Heart left ventricle (tissue), 16 donors: ENCODE results near the gene SPTBN1. TPM values are rescaled to one million over a fixed set of nuclear protein-coding genes. Genes with fewer than 3 reads are reported as not detected.

ENCODE experiments used
- ATAC-seq, 4 donors: fragments of 200-7000 bp; cut with Tn5 transposase; one replicate each; pipeline ENCODE4 v1.9.1; 2020 to 2022; ENCODE audit warnings: moderate library complexity in 4 of 4, mild to moderate bottlenecking in 3 of 4, moderate number of reproducible peaks in 1 of 4
- DNase-seq, 5 donors: peaks; one replicate each; pipeline ENCODE4 v3.0.0-alpha.2; 2020
- H3K27ac ChIP-seq, 12 donors: fragments of 200-600 bp; sonication (generic) in 4 of 12; one replicate each; pipeline versions ENCODE4 v1.5.0 to v1.8.0; 2016 to 2022; ENCODE audit warnings: mild to moderate bottlenecking in 2 of 12
- H3K27me3 ChIP-seq, 9 donors: fragments of 200-600 bp; sonication (generic) in 2 of 9; one replicate each; pipeline versions ENCODE4 v1.5.1 to v1.8.0; 2016 to 2022; ENCODE audit warnings: mild to moderate bottlenecking in 3 of 9
- H3K36me3 ChIP-seq, 9 donors: fragments of 200-600 bp; sonication (generic) in 2 of 9; one replicate each; pipeline versions ENCODE4 v1.5.0 to v1.8.0; 2018 to 2022; ENCODE audit warnings: mild to moderate bottlenecking in 2 of 9
- H3K4me1 ChIP-seq, 12 donors: fragments of 200-600 bp; sonication (generic) in 4 of 12; one replicate each; pipeline versions ENCODE4 v1.5.0 to v1.8.0; 2016 to 2022; ENCODE audit warnings: mild to moderate bottlenecking in 3 of 12
- H3K4me3 ChIP-seq, 12 donors: fragments of 200-600 bp; sonication (generic) in 4 of 12; one replicate each; pipeline versions ENCODE4 v1.5.0 to v1.8.0; 2017 to 2022; ENCODE audit warnings: mild to moderate bottlenecking in 9 of 12, moderate library complexity in 4 of 12
- H3K9me3 ChIP-seq, 12 donors: fragments of 200-600 bp; sonication (generic) in 4 of 12; one replicate each; pipeline versions ENCODE4 v1.5.0 to v1.8.0; 2016 to 2022; ENCODE audit warnings: mild to moderate bottlenecking in 1 of 12
- CTCF ChIP-seq, 12 donors: fragments of 200-600 bp; sonication (generic) in 4 of 12; IDR thresholded peaks; one replicate each; pipeline versions ENCODE4 v1.5.0 to v1.8.0; 2018 to 2022; ENCODE audit warnings: antibody characterized with exemption in 12 of 12, mild to moderate bottlenecking in 5 of 12
- POLR2A ChIP-seq, 2 donors: fragments of 450-650 bp; IDR thresholded peaks; one replicate each; pipeline ENCODE4 v1.6.1; 2017; ENCODE audit warnings: antibody characterized with exemption in 2 of 2, mild to moderate bottlenecking in 2 of 2, moderate library complexity in 2 of 2
- WGBS, 4 donors: extraction: QIAGEN DNeasy Blood & Tissue Kit in 2 of 4; methylation state at CpG; one replicate each; pipeline versions ENCODE4 v1.1.5 to v1.1.7; 2013 to 2018; 5-methylcytosine and 5-hydroxymethylcytosine counted together
- intact Hi-C, 10 donors: fragments of 100-400 bp; cut with DNase I; formaldehyde crosslinking; loops; one replicate each; pipeline versions ENCODE4 v1.11.1 to v1.14.2; 2022
- polyA plus RNA-seq, 2 donors: library from polyadenylated mRNA; stranded (reverse); fragments of 200-250 nt; gene quantifications; one replicate each; pipeline ENCODE4 v1.2.3, GENCODE V29; 2013
- total RNA-seq, 9 donors: library from RNA; depleted of rRNA in 2 of 9; stranded (reverse); fragments of >200 nt in 2 of 9; fragmentation: NEBNext Ultra II Directional in 3 of 9; extraction: Animal tissue kit (Norgen Biotek cat#: 25700) in 3 of 9; gene quantifications; one replicate each; pipeline versions ENCODE4 v1.1.0 to v1.2.4, GENCODE V29; 2016 to 2023
- donor health status: ischemic (EF 13 %, LVEDD 7.1; RV severe dilation, severe dysfunction).
- donor health status: healthy with polysubstance abuse.
- donor health status: DM: no; HTN: yes; CAD: no.
- donor health status: DM: no; HTN: no; CAD: no.
- donor health status: ischemic (EF 25% LVEDD 6.9; RV normal size, moderate dysfunction).
- donor health status: ischemic (EF 25% LVEDD 5.7; RV mildly dilated, moderate dysfunction).
- donor health status: healthy.
- donor health status: DM: yes; HTN: yes; CAD: no.
- donor health status: ischemic (EF 35%, LVEDD 5.7; RV mildly dilated, moderate dysfunction).
- donor health status: nonischemic (EF 11% LVEDD 7.7; RV severe dilation, severe dysfunction).
- donor health status: DM: yes; HTN: yes; CAD: no.
- donor health status: PGD.
- donor health status: ischemic (EF 29% LVEDD 5.4; RV normal size, mild dysfunction).
- donor health status: nonischemic (EF 23%, LVEDD 6.1; RV moderate dilation, normal function).

The SPTBN1 gene
- total and polyA plus RNA-seq, 11 donors = 124 to 659 (median 422) TPM

GRCh38 chr2:54461261-54461660 lies 5.1 kb downstream of the SPTBN1 start:
- H3K36me3 ChIP-seq = peaks cover 0 to 4% (median 0%) of the 10 kb centered on the region in 9 donors
- DNase-seq (no peak), ATAC-seq (peak; percentile 21 to 50 (median 34))
- H3K9me3 ChIP-seq = no peaks in the 10 kb centered on the region
- WGBS, 4 donors = 8 to 13% (median 11%) methylated on average over 4 of the region's 4 CpGs
- H3K27me3 ChIP-seq = peaks cover 0 to 22% (median 0%) of the 10 kb centered on the region in 9 donors
- H3K4me1 ChIP-seq = peaks cover 21 to 83% (median 65%) of the 10 kb centered on the region in 12 donors
- H3K27ac ChIP-seq = peak overlapping the region in 11 of 12 donors; percentile 55 to 99 (median 96)
- peak overlapping the region in 3 of 12 donors; percentile 2 to 86 (median 17) for H3K4me3 ChIP-seq
- intact Hi-C loops = loop anchor here in 2 of 10 donors (5.0 to 10.0 kb wide), 2 partner anchors 36 to 174 kb away; no protein-coding TSS in a partner anchor
- TF ChIP-seq CTCF (IDR thresholded peaks at IDR 0.05) (no peak), POLR2A (IDR thresholded peaks at IDR 0.05) (no peak)

- TF ChIP-seq CTCF (IDR thresholded peaks at IDR 0.05) (no peak), POLR2A (IDR thresholded peaks at IDR 0.05) (no peak)
- ATAC-seq (no peak), DNase-seq (no peak)
- peaks cover 0 to 11% (median 0%) of the 10 kb centered on the region in 9 donors for H3K36me3 ChIP-seq
- H3K27ac ChIP-seq = peak overlapping the region in 10 of 12 donors; percentile 2 to 97 (median 30)
- H3K4me1 ChIP-seq = peaks cover 36 to 98% (median 78%) of the 10 kb centered on the region in 12 donors
- no peak overlapping the region for H3K4me3 ChIP-seq
- H3K9me3 ChIP-seq = no peaks in the 10 kb centered on the region
- intact Hi-C loops = loop anchor here in 2 of 10 donors (5.0 to 10.0 kb wide), 2 partner anchors 33 to 170 kb away; no protein-coding TSS in a partner anchor
- WGBS, 4 donors = 41 to 60% (median 49%) methylated on average over 2 of the region's 2 CpGs
- H3K27me3 ChIP-seq = no peaks in the 10 kb centered on the region
Observed at GRCh38 chr2:54464341-54464740, 8.2 kb downstream of the SPTBN1 start.

- Histone ChIP-seq H3K4me3 (no peak overlapping the region), H3K27me3 (no peaks in the 10 kb centered on the region), H3K27ac (peak overlapping the region in 11 of 12 donors; percentile 2 to 97 (median 25)), H3K4me1 (peaks cover 31 to 98% (median 78%) of the 10 kb centered on the region in 12 donors), H3K36me3 (peaks cover 0 to 11% (median 0%) of the 10 kb centered on the region in 9 donors), H3K9me3 (no peaks in the 10 kb centered on the region)
- no peak for DNase-seq
- WGBS, 4 donors = 12 to 24% (median 16%) methylated on average over 2 of the region's 2 CpGs
- ATAC-seq = peak in 1 of 4 donors; percentile 27
- intact Hi-C loops = loop anchor here in 1 of 10 donors (10.0 kb wide), 1 partner anchor 170 kb away; no protein-coding TSS in a partner anchor
- TF ChIP-seq CTCF (IDR thresholded peaks at IDR 0.05) = no peak
- no peak for TF ChIP-seq POLR2A (IDR thresholded peaks at IDR 0.05)
Observed at GRCh38 chr2:54465143-54465542, 9.0 kb downstream of the SPTBN1 start.

GRCh38 chr2:54466870-54467269 lies 10.7 kb downstream of the SPTBN1 start:
- 9 to 20% (median 16%) methylated on average over 4 of the region's 4 CpGs for WGBS, 4 donors

More at GRCh38 chr2:54466870-54467269, 10.7 kb downstream of the SPTBN1 start:
- no peaks in the 10 kb centered on the region for H3K9me3 ChIP-seq
- DNase-seq (no peak), ATAC-seq (peak; percentile 16 to 53 (median 38))
- intact Hi-C loops = loop anchor here in 1 of 10 donors (10.0 kb wide), 1 partner anchor 168 kb away; no protein-coding TSS in a partner anchor
- peak overlapping the region in 2 of 12 donors; percentile 8 to 15 for H3K4me3 ChIP-seq
- H3K27me3 ChIP-seq = no peaks in the 10 kb centered on the region
- H3K27ac ChIP-seq = peak overlapping the region; percentile 41 to 80 (median 66)
- TF ChIP-seq CTCF (IDR thresholded peaks at IDR 0.05) (no peak), POLR2A (IDR thresholded peaks at IDR 0.05) (no peak)
- H3K4me1 ChIP-seq = peaks cover 26 to 98% (median 76%) of the 10 kb centered on the region in 12 donors
- H3K36me3 ChIP-seq = peaks cover 0 to 8% (median 0%) of the 10 kb centered on the region in 9 donors
